ENCODE results near the gene ZNF622. TPM values are rescaled to one million over a fixed set of nuclear protein-coding genes. Genes with fewer than 3 reads are reported as not detected.

Gene ZNF622
- total RNA-seq, 3 donors from 2014 or later (not counting 1 experiment from before 2014, with no cell fraction given) = 36.3 to 45.9 (median 42.9) TPM

DNA sequence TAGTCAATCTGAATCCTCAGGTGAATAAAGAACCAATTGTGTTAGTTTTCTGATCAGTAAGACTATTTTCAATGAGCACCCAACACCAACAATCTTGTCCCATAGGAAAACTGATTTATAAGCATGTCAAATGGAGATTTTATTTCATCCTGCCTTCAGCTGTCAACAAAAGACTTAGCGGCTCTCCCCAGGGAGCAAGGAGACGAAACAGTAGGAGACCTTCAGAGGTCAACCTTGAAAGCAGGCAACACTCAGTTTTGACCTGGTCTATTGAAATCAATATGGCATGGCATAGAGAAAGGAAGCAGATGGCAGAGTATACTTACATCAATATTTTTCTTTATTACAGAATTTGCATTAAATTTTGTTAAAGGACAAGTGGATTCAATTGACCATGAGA, 34.1 kb downstream of the ZNF622 start:
- intact Hi-C loops (cut with micrococcal nuclease) = no loop called here
- 94% methylated on average over 2 of the region's 2 CpGs for WGBS (ENCODE audit: insufficient coverage)
- no peaks in the 10 kb centered on the region for H3K36me3 Mint-ChIP-seq
- ATAC-seq (no peak), DNase-seq (no peak)
- H3K27me3 Mint-ChIP-seq (ENCODE audit: low read depth in 2 of 2) = peaks cover 4 to 11% of the 10 kb centered on the region in 2 donors
- Histone ChIP-seq H3K36me3 (ENCODE audit: control insufficient read depth, insufficient read depth, low read length) (no peaks in the 10 kb centered on the region), H3K4me1 (ENCODE audit: control insufficient read depth, insufficient read depth, low read length) (no peaks in the 10 kb centered on the region), H3K4me3 (ENCODE audit: low read length) (no peak overlapping the region), H3K27ac (ENCODE audit: low read length) (no peak overlapping the region), H3K9me3 (ENCODE audit: control insufficient read depth, insufficient read depth, low read length) (no peaks in the 10 kb centered on the region), H3K27me3 (ENCODE audit: control insufficient read depth, insufficient read depth, low read length) (no peaks in the 10 kb centered on the region)
- no peak overlapping the region for H3K27ac Mint-ChIP-seq
- no peaks in the 10 kb centered on the region for H3K9me3 Mint-ChIP-seq
- no peak for TF ChIP-seq CTCF (IDR thresholded peaks at IDR 0.05)
- no peak overlapping the region for H3K4me3 Mint-ChIP-seq
- H3K4me1 Mint-ChIP-seq = no peaks in the 10 kb centered on the region

DNA sequence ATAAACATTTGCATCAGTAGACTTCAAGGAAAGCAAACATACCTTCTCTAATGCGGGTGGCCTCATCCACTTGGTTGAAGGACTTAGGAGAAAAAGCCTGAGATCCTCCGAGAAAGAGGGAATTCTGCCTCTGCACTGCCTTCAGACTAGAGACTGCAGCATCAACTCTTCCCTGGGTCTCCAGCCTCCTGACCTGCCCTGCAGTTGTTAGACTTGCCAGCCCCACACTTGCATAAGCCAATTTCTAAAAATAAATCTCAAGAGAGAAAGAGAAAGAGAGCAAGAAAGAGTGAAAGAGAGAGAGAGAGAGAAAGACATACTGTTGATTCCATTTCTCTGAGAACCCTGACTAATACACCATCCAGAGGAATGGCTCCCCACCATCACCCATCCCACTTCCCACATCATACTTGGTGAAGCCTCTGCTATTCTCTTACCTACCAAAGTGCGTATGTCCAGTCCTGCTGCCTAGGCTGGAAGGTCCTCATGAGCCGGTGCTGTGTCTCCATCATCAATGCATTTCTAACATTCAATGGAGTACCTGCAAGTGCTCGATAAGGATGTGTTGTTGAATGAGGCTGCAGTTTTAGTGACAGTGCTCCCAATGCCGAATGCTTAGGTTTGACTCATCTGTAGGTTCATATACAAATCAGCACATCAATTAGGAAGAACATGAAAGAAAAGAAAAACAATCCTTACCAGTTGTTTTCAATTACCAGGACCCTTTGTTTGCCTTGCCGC, 35.1 kb downstream of the ZNF622 start:
- 84% methylated on average over 7 of the region's 7 CpGs for WGBS (ENCODE audit: insufficient coverage)
- no peaks in the 10 kb centered on the region for H3K9me3 ChIP-seq (ENCODE audit: control insufficient read depth, insufficient read depth, low read length)
- no peak overlapping the region for H3K4me3 ChIP-seq (ENCODE audit: low read length)
- H3K27me3 ChIP-seq (ENCODE audit: control insufficient read depth, insufficient read depth, low read length) = no peaks in the 10 kb centered on the region
- no peaks in the 10 kb centered on the region for H3K4me1 ChIP-seq (ENCODE audit: control insufficient read depth, insufficient read depth, low read length)
- H3K36me3 ChIP-seq (ENCODE audit: control insufficient read depth, insufficient read depth, low read length) = no peaks in the 10 kb centered on the region
- no peak for ATAC-seq
- H3K27ac Mint-ChIP-seq = no peak overlapping the region
- TF ChIP-seq CTCF (IDR thresholded peaks at IDR 0.05) = no peak
- H3K4me1 Mint-ChIP-seq = no peaks in the 10 kb centered on the region
- no peaks in the 10 kb centered on the region for H3K9me3 Mint-ChIP-seq
- intact Hi-C loops (cut with micrococcal nuclease) = no loop called here
- H3K4me3 Mint-ChIP-seq = no peak overlapping the region
- H3K36me3 Mint-ChIP-seq = no peaks in the 10 kb centered on the region
- peaks cover 4 to 15% of the 10 kb centered on the region in 2 donors for H3K27me3 Mint-ChIP-seq (ENCODE audit: low read depth in 2 of 2)
- no peak for DNase-seq
- H3K27ac ChIP-seq (ENCODE audit: low read length) = no peak overlapping the region

DNA sequence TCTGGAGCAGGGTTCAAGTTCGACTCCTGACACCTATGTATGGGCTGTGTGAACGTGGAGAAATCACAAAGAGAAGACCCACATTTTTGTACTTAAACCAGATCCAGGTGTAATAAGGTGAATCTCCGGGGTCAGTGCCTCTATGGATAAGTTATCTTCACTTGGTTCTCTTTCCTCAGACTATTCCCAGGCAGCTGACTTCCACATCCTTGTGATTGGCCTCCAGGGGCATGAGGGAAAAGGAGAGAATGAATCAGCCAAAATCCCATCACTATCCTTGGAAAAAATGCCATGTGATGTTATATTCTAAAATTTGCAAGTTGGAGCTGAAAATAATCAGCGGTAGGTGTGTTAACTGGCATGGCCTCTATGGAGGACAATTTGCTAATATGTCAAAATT, 37.2 kb downstream of the ZNF622 start:
- Mint-ChIP-seq H3K4me1 (no peaks in the 10 kb centered on the region), H3K9me3 (no peaks in the 10 kb centered on the region), H3K4me3 (no peak overlapping the region), H3K27ac (no peak overlapping the region), H3K27me3 (ENCODE audit: low read depth in 2 of 2) (peaks cover 4 to 11% of the 10 kb centered on the region in 2 donors), H3K36me3 (no peaks in the 10 kb centered on the region)
- Histone ChIP-seq H3K27me3 (ENCODE audit: control insufficient read depth, insufficient read depth, low read length) (no peaks in the 10 kb centered on the region), H3K27ac (ENCODE audit: low read length) (no peak overlapping the region), H3K4me3 (ENCODE audit: low read length) (no peak overlapping the region), H3K4me1 (ENCODE audit: control insufficient read depth, insufficient read depth, low read length) (no peaks in the 10 kb centered on the region), H3K36me3 (ENCODE audit: control insufficient read depth, insufficient read depth, low read length) (no peaks in the 10 kb centered on the region), H3K9me3 (ENCODE audit: control insufficient read depth, insufficient read depth, low read length) (no peaks in the 10 kb centered on the region)
- intact Hi-C loops (cut with micrococcal nuclease) = no loop called here
- no peak for TF ChIP-seq CTCF (IDR thresholded peaks at IDR 0.05)
- WGBS (ENCODE audit: insufficient coverage) = 80% methylated on average over 3 of the region's 4 CpGs
- ATAC-seq (no peak), DNase-seq (no peak)

- ATAC-seq (no peak), DNase-seq (no peak)
- no peak overlapping the region for H3K27ac ChIP-seq (ENCODE audit: low read length)
- H3K36me3 Mint-ChIP-seq = no peaks in the 10 kb centered on the region
- H3K4me3 Mint-ChIP-seq = no peak overlapping the region
- H3K27me3 ChIP-seq (ENCODE audit: control insufficient read depth, insufficient read depth, low read length) = no peaks in the 10 kb centered on the region
- H3K36me3 ChIP-seq (ENCODE audit: control insufficient read depth, insufficient read depth, low read length) = no peaks in the 10 kb centered on the region
- no peaks in the 10 kb centered on the region for H3K4me1 Mint-ChIP-seq
- H3K4me1 ChIP-seq (ENCODE audit: control insufficient read depth, insufficient read depth, low read length) = no peaks in the 10 kb centered on the region
- no peak overlapping the region for H3K4me3 ChIP-seq (ENCODE audit: low read length)
- WGBS (ENCODE audit: insufficient coverage) = 56% methylated on average over 11 of the region's 11 CpGs
- intact Hi-C loops (cut with micrococcal nuclease) = no loop called here
- no peaks in the 10 kb centered on the region for H3K9me3 ChIP-seq (ENCODE audit: control insufficient read depth, insufficient read depth, low read length)
- no peak for TF ChIP-seq CTCF (IDR thresholded peaks at IDR 0.05)
- no peaks in the 10 kb centered on the region for H3K9me3 Mint-ChIP-seq
- H3K27ac Mint-ChIP-seq = no peak overlapping the region
- H3K27me3 Mint-ChIP-seq (ENCODE audit: low read depth in 2 of 2) = peaks cover 12 to 16% of the 10 kb centered on the region in 2 donors
Measured at GRCh38 chr5:16427587-16427986, 38.0 kb downstream of the ZNF622 start.
